Stimulated activated CD4-positive, alpha-beta T cell treated with anti-CD3 and anti-CD28 coated beads, Interleukin-1b, Interleukin-23, amount 100 ng/mL, for 24 hours (primary cell): ENCODE results near the gene INTS15.
"Not testable (repeated sequence)": the region's sequence is repeated elsewhere in the genome, so short reads cannot be mapped to it uniquely, and the experiment has no call there.

Experiments used
- DNase-seq, 4 experiments: peaks; one replicate each; pipeline ENCODE4 v3.0.0-alpha.2; 2020; ENCODE audit warnings: low read depth in 4 of 4, low spot score in 1 of 4

The INTS15 gene

DNA sequence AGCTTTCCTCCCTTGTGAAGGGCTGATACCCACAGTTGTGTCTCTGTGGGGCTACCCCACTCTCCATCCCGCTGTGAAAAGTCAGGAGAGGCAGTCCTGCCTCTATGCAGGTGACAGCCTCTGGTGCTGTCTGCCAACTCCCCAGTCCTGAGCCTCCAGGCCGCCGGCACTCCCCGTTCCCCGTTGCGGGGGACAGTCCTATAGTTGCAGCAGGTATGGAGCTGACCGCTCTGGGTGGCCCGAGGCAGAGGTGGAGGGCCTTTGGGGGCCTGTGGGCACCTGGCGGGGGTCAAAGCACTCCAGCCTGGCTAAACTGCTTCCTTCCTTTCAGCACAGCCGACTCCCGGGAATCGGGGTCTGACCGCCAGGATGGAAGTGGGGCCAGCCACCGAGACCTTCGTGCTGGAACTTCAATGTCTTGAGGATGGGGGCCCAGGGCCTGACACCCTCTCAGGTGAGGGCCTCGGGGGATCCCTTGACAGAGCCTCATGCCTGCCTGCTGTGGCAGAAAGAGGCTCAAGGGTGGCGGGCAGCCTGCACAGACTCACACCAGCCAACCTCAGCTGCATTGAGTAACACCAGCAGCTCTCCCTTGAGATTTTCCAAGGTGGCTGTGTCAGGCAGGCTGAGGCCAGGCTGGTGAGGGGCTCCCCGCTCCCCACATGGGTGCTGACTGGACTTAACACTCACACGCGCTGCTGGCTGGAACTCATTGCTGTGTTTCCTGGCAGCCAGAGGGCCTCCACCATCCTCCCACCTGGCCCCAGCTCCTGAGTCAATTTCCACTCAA lies 27.2 kb downstream of the INTS15 start:
- DNase-seq: no peak

DNA sequence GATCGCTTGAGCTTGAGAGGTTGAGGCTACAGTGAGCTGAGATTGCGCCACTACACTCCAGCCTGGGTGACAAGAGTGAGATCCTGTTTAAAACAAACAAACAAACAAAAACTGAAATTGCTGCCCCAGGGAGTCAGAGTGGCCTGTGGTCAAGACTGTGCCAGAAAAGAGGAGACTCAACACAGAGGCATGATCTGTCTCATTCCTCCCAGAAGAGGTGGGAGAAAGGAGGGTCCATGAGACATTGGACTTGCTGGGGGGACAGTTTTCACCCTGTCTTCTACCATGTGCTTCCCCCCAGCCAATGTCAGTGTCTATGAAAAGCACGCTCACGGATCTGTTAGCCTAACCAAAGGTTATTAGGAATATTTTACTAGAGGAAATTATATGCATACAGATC lies 28.8 kb downstream of the INTS15 start:
- DNase-seq: no peak

DNA sequence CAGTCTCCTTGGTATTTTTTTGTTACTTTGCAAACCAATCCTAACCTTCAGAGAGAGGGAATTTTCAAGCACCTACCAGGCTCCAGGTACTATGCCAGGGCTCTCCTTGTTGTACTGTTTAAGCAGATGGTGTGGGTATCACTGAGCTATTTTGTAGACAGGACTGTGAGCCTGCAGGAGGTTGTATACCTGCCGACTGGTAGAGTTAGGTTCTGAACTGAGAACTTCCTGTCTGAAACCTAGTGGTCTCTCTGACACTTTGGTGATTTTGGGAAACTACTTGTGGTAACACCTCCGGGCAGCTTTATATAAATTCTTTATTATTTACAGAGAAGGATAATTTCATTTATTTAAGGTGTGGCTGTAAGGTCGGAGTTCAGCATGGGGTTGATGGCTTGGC lies 30.1 kb downstream of the INTS15 start:
- DNase-seq: no peak

DNA sequence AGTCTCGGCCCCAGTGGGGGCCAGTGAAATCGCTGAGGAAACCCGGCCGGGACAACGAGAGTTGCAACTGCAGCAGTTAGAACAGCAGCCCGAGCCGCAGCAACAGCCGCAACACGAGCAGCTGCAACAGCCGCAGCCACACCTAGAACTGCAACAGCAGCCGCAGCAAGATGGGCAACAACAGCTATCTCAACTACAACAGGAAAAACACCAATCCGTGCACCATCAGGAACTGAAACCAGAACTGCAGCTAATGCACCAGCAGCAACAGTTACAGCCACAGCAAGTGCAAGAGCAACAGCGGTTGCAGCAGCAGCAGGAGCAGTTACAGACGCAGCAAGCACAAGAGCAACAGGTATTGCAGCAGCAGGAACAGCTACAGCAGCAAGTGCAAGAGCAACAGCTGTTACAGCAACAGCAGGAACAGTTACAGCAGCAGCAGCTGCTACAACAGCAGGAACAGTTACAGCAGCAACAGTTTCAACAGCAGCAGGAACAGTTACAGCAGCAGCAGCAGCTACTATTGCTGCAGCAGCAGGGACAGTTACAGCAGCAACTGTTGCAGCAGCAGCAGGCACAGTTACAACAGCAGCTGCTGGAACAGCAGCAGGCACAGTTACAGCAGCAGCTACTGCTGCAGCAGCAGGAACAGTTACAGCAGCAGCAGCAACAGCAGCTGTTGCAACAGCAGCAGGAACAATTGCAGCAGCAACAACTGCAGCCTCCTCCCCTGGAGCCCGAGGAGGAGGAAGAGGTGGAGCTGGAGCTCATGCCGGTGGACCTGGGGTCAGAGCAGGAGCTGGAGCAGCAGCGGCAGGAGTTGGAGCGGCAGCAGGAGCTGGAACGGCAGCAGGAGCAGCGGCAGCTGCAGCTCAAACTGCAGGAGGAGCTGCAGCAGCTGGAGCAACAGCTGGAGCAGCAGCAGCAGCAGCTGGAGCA lies 31.6 kb downstream of the INTS15 start:
- no peak for DNase-seq

DNA sequence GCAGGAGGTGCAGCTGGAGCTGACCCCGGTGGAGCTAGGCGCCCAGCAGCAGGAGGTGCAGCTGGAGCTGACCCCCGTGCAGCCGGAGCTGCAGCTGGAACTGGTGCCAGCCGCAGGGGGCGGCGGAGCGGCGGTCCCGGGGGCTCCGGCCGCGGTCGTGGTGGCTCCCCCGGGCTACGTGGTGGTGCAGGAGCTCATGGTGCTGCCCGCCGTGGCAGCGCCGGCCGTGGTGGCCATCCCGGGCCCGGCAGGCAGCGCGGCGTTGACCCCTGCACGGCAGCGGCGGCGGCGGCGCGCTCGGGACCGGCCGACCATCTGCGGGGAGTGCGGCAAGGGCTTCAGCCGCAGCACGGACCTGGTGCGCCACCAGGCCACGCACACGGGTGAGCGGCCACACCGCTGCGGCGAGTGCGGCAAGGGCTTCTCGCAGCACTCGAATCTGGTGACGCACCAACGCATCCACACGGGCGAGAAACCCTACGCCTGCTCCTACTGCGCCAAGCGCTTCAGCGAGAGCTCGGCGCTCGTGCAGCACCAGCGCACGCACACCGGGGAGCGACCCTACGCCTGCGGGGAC lies 32.4 kb downstream of the INTS15 start:
- no peak for DNase-seq

DNA sequence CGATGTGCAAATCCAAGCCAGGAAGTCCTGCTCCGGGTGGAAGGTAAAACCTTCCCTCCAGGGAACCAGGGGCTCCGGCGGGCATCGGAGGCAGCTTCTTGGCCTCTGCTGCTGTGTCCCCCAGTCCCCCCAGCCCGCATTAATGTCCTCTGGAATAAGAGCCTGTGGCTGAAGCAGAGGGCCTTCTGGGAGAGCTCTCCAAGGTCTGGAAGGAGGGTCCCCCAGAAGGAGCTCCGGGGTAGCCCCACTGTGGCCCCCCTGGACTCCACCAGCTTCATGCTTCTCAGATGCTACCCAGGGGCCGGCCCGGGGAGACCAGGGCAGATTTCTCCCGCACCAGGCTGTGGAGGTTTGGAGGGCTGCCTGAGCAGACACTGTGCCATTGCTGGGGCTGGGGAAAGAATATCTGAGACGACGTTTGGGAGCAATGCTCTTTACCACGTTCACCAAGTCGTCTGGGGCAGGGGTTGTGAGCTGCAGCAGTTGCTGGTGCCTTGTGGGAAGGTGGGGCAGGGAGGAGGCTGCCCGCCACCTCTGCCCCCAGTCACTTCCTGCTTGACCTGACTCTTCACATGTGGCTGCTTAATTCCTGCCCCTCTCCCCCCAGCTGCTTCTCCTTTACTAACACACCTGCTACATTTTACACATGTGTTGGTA lies 33.9 kb downstream of the INTS15 start:
- no peak for DNase-seq

DNA sequence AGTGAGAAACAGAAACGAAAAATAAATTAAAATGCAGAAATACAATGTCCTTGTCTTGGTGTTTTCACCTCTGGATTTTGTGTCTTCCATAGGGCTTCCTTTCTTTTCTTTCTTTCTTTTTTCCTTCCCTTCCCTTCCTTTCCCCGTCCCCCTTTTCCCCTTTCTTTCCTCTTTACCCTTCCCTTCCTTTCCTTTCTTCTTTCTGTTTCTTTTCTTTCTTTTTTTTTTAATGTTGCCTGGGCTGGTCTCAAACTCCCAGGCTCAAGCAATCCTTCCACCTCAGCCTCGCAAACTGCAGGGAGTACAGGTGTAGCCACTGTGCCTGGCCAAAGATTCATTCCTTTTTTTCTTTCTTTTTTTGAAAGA lies 34.4 kb downstream of the INTS15 start:
- DNase-seq: no peak

DNA sequence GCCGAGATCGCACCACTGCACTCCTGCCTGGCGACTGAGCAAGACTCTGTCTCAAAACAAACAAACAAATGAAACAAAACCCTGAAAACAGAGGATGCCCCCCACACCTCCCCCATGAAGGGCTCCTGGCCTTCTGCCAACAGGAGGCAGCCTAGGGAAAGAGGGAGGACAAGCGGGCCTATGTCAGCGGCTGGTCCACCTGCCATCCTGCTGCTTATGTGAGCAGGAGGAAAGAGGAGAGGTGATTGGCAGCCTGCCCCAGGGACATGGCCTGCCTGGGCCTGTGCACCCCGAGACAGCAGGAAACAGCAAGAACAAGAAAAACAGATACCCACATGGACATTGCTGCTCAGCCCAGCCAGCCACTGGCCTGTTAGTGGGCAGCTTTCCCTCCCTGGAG lies 38.2 kb downstream of the INTS15 start:
- no peak for DNase-seq

DNA sequence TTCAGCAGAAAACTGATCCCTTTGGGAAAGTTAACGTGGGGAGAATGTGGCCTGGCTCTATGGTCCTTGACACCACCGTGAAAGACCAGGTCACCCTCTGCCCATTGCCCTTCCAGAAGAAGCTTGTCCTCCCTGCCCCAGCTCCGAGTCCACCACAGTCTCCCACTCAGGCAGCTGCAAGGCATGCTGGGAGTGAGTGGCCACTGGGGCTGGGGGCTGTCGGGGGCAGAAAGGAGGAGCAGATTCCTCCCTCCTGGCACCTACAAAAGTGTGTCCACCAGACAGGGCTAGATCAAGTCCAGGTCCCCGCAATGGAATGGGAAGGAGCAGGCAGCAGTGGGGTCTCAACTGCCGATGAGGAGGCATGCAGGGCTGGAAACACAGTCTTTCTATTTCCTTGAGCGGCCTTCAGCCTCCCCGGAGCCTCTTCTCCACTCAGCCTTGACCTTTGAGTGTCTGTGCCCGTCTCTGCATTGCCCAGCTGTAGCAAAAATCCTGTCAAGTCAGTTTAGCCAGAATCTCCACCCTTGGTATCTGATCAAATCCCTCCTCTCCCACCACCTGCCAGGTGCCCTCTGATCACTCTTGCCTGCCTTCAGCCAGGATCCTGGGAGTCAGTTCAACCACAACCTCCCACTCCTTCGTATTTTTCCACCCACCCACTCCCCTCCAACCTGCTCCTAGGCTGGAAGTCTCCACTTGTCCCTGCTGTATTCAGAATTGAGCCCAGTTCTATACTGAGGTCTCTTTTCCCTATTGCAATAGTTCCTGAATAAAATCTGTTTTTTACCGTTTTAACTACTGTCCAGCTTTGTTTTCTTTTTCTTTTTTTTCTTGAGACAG lies 40.4 kb downstream of the INTS15 start:
- no peak for DNase-seq

DNA sequence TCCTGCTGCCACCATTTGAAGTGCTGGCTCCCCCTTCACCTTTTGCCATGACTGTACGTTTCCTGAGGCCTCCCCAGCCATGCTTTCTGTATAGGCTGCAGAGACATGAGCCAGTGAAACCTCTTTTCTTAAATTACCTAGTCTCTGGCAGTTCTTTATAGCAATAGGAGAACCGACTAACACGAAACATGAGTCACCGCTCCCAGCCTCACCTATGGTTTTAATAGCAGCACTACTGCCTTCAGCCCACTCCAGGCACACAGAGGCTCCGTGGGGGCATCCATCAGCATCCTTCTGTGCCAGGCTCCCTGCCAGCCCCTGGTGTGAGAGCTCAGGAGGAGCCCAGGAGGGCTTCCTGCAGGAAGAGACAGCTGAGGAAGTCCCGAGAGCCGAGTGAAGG lies 41.8 kb downstream of the INTS15 start:
- DNase-seq: no peak

DNA sequence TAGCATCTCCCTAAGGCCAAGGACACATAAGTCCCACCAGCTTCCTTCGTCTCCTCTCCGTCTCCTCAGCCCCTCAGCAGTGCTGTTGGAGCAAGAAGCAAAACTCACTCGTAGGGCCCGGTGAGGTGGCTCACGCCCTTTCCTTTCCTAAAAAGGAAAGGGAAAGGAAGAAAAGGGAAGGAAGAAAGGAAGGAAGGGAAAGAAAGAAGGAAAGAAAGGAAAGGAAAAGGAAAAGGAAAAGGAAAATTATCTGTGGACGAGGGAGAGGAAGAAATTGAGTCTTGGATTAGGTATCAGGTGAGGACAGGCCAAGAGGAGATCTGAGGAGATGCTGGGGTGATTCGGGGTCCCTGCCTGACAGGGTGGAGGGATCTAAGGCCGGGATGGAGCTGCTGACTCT lies 44.2 kb downstream of the INTS15 start:
- no peak for DNase-seq

DNA sequence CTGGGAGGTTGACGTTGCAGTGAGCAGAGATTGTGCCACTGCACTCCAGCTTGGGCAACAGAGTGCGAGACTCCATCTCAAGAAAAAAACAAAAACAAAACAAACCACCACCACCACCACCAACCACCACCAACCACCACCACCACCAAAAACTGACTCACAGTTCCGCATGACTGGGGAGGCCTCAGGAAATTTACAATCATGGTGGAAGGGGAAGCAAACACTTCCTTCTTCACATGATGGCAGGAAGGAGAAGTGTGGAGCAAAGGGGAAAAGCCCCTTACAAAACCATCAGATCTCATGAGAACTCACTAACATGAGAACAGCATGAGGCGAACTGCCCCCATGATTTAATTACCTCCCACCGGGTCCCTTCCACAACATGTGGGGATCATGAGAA lies 45.1 kb downstream of the INTS15 start:
- DNase-seq: not testable (repeated sequence)

DNA sequence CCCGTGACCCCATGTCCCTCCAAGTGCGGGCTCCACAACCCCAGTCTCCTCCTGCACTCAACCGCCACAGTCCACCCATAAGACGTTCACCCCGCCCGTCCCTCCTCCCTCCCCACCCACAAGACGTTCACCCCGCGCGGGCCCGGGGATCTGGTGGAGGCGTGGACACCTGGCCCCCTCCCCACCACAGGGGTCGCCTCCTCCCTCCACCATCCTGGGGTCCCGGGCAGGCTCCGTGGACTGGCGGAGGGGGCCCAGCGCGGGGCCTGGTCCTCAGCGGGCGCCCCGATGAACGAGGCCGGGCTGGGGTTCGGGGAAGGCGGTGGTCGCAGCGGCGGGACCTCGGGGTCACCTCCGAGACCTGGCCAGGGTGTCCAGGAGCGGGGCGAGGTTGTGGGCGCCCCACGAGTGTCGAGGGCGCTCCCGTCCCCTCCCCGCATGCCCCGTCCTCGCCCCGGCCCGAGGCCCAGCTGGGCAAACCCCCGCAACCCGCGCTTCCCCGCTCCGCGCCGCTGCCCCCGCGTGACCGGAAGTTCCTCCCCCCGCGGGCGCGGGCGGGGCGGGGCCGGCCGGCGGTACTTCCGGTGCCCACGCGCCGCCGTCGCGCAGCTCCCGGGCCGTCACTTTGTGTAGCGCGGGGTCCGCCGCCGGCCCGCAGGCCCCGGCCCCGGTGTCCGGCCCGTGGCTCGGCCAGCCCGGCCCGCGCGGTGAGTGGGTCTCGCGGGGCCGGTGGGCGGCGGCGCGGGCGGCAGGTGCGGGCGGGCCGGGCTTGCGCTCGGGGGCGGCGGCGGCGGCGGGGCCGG lies 47.1 kb downstream of the INTS15 start, which contains the start of gene ZNF316:
ZNF316 (plus strand) TSS at position 578 of the 803 bp plus-strand sequence. CDS start 5,092 bp downstream, outside the sequence.
- DNase-seq: peak in 3 of 4 experiments; percentile 36 to 53 (median 41)

DNA sequence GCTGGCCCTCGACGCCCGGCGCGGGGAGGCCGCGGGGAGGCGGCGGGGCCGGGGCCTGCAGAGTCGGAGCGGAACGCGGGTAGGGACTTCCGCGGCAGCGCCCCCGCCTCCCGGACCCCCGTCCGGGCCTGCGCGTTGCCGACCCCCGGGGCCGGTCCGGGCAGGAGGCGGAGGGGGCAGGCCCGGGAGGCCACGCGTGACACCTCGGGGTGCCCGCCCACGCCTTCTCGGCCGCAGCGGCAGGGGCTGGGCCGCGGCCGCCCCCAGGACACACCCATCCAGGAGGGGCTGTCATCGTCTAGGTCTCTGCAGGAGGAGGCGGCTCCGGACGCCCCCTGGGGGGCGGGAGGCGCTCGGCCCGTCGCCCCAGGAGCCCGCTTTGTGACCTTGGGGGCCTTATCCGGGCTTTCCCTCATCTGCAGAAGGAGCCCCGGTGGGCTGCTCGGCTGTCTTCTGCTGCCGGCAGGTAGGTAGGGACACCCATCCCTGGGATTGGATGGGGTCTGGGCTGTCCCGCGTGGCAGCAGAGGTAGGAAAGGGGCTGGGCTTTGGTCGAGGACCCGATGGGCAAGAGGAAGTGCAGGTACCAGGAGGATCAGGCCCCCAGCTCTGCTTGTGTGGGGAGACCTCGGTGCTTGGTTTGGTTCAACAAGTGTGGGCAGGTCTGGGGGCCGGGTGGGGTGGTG lies 47.9 kb downstream of the INTS15 start:
- DNase-seq: peak in 2 of 4 experiments; percentile 17 to 30

DNA sequence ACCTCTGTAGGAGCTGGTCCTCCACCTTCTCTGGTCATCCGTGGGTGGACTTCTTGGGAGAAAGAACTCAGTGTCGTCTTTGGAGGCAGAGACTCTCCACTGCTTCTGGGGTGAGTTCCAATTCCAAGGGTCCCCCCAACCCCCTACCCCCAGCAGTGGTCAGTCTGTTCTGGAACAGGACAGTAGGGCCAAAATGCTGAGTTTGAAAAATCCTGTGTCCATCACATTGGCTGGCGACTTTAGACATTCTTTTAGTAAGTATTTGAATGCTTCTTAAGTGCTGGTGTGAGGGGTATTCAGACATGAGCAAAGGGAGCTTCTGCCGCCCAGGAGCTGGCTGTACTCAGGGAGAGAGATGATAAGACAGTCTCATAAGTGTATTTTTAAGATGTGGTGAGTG lies 49.2 kb downstream of the INTS15 start:
- no peak for DNase-seq

DNA sequence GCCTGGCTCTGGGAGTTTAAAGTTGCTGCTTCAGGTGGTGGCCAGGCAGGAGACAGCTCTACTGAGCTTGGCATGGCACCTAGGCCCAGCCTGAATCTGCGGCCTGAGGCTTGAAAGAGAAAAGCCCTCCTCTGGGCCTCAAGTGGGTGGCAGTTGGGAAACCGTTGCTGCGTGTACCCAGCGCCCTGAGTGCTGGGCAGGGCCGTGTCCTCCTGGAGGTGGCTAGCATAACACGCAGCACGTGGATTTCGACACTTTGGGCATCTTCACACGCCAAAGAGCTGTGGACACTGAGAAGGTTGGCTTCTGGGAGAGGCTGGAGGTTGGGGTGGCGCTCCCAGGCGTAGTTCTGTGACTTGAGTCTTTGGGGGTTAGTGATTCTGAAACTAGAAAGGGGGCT lies 49.8 kb downstream of the INTS15 start:
- no peak for DNase-seq

DNA sequence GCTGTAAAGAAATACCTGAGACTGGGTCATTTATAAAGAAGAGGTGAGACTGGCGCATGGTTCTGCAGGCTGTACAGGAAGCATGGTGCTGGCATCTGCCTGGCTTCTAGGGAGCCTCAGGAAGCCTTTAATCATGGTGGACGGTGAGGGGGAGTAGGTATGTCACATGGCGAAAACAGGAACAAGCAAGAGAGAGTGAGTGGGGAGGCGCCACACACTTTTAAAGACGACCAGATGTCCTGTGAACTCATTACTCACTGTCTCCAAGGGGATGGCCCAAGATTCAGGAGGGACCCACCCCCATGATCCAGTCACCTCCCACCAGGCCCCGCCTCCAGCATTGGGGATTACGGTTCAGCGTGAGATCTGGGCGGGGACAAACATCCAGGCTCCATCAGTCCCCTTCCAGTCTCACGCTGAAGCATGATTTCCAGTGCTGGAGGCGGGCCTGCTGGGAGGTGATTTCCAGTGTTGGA lies 50.5 kb downstream of the INTS15 start:
- no peak for DNase-seq

DNA sequence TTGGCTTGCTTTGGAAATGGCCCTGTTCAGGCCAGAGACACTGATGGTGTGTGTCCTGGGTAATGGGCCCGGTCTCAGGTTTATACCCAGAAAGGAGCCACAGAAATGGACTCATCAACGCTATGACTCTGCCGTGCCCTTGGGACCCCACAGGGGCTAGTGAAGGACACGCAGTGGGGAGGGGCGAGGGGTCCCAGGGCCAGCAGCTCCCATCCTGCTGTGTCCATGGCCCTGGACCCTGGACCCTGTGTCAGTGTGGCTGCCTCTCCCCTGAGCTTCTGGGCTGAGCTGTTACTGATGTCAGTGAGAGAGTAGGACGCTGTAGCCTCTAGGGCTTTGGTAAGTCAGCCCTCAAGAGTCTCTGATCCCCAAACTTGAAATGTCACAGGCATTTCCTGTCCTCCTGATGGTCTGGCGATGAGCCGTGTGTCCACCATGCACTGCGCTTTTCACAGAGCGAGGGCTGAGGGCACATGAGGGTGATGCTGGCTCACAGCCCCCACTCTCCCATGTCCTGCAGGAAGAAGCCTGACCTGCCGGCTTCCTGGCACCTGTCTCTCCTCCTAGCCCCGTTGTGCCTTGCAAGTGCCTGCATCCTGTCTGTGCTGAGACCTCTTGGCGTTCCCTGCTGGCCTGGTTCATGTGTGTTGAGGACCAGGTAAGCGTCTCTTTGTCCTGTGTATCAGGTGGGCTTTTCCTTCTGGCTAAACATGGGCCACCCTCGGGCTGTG lies 51.6 kb downstream of the INTS15 start:
- DNase-seq: no peak
